ENCODE measurements around the gene ITPR2.

ITPR2 gene

GRCh38 chr12:26744042-26744626 is 88.9 kb downstream of the ITPR2 start:
- Histone ChIP-seq H3K9me3 (ENCODE audit: insufficient read depth, low read depth, low read length) (peaks cover 4% of the 10 kb centered on the region; the same call in 1 of the 2 replicates), H4K20me1 (ENCODE audit: insufficient read depth, low read length, poor library complexity, severe bottlenecking) (no peaks in the 10 kb centered on the region), H2AFZ (ENCODE audit: low read length) (no peak overlapping the region), H3K4me2 (ENCODE audit: low read depth, low read length, poor library complexity, severe bottlenecking) (no peak overlapping the region), H3K4me1 (ENCODE audit: insufficient read depth, low read length, poor library complexity, severe bottlenecking) (peaks cover 20% of the 10 kb centered on the region), H3K9me2 (replicated peaks; ENCODE audit: low read depth, low read length) (no peaks in the 10 kb centered on the region), H3K4me3 (ENCODE audit: low read length, poor library complexity, severe bottlenecking) (no peak overlapping the region), H3K27me3 (ENCODE audit: insufficient read depth, low read length, poor library complexity, severe bottlenecking) (no peaks in the 10 kb centered on the region), H3K9ac (ENCODE audit: low read depth, low read length, poor library complexity, severe bottlenecking) (no peak overlapping the region), H3K79me2 (ENCODE audit: insufficient read depth, low read length) (peaks cover 6% of the 10 kb centered on the region), H3K36me3 (ENCODE audit: insufficient read depth, low read length) (no peaks in the 10 kb centered on the region), H3F3A (ENCODE audit: low read depth) (no peaks in the 10 kb centered on the region)
- TF ChIP-seq EZH2phosphoT487 (IDR thresholded peaks at IDR 0.05; ENCODE audit: borderline replicate concordance) (no peak), CTCF (conservative IDR thresholded peaks at IDR 0.05; ENCODE audit: low read length) (no peak)

GRCh38 chr12:26741584-26742227 is 91.3 kb downstream of the ITPR2 start:
- Histone ChIP-seq H3K4me2 (ENCODE audit: low read depth, low read length, poor library complexity, severe bottlenecking) (no peak overlapping the region), H3K36me3 (ENCODE audit: insufficient read depth, low read length) (no peaks in the 10 kb centered on the region), H3K79me2 (ENCODE audit: insufficient read depth, low read length) (no peaks in the 10 kb centered on the region), H3K9me3 (ENCODE audit: insufficient read depth, low read depth, low read length) (peaks cover 7% of the 10 kb centered on the region; the same call in 1 of the 2 replicates), H3K27me3 (ENCODE audit: insufficient read depth, low read length, poor library complexity, severe bottlenecking) (no peaks in the 10 kb centered on the region), H2AFZ (ENCODE audit: low read length) (no peak overlapping the region), H3K9me2 (replicated peaks; ENCODE audit: low read depth, low read length) (no peaks in the 10 kb centered on the region), H3K9ac (ENCODE audit: low read depth, low read length, poor library complexity, severe bottlenecking) (no peak overlapping the region), H3K4me3 (ENCODE audit: low read length, poor library complexity, severe bottlenecking) (no peak overlapping the region), H3K4me1 (ENCODE audit: insufficient read depth, low read length, poor library complexity, severe bottlenecking) (peaks cover 8% of the 10 kb centered on the region), H3F3A (ENCODE audit: low read depth) (no peaks in the 10 kb centered on the region), H4K20me1 (ENCODE audit: insufficient read depth, low read length, poor library complexity, severe bottlenecking) (no peaks in the 10 kb centered on the region)
- TF ChIP-seq CTCF (conservative IDR thresholded peaks at IDR 0.05; ENCODE audit: low read length): no peak
- no peak for TF ChIP-seq EZH2phosphoT487 (IDR thresholded peaks at IDR 0.05; ENCODE audit: borderline replicate concordance)

GRCh38 chr12:26740991-26741390 is 92.0 kb downstream of the ITPR2 start:
- no peak overlapping the region for H3K9ac ChIP-seq (ENCODE audit: low read depth, low read length, poor library complexity, severe bottlenecking)
- H3K36me3 ChIP-seq (ENCODE audit: insufficient read depth, low read length): no peaks in the 10 kb centered on the region
- no peaks in the 10 kb centered on the region for H3K79me2 ChIP-seq (ENCODE audit: insufficient read depth, low read length)
- H3F3A ChIP-seq (ENCODE audit: low read depth): no peaks in the 10 kb centered on the region
- no peak for TF ChIP-seq EZH2phosphoT487 (IDR thresholded peaks at IDR 0.05; ENCODE audit: borderline replicate concordance)
- no peak for TF ChIP-seq CTCF (conservative IDR thresholded peaks at IDR 0.05; ENCODE audit: low read length)
- H4K20me1 ChIP-seq (ENCODE audit: insufficient read depth, low read length, poor library complexity, severe bottlenecking): no peaks in the 10 kb centered on the region
- H3K9me2 ChIP-seq (replicated peaks; ENCODE audit: low read depth, low read length): no peaks in the 10 kb centered on the region
- H3K4me2 ChIP-seq (ENCODE audit: low read depth, low read length, poor library complexity, severe bottlenecking): no peak overlapping the region
- H3K4me1 ChIP-seq (ENCODE audit: insufficient read depth, low read length, poor library complexity, severe bottlenecking): peaks cover 8% of the 10 kb centered on the region
- no peak overlapping the region for H3K4me3 ChIP-seq (ENCODE audit: low read length, poor library complexity, severe bottlenecking)
- H3K9me3 ChIP-seq (ENCODE audit: insufficient read depth, low read depth, low read length): peaks cover 7% of the 10 kb centered on the region; the same call in 1 of the 2 replicates
- H3K27me3 ChIP-seq (ENCODE audit: insufficient read depth, low read length, poor library complexity, severe bottlenecking): no peaks in the 10 kb centered on the region
- no peak overlapping the region for H2AFZ ChIP-seq (ENCODE audit: low read length)

Data from Loucy (cell line).